HG02840 (cell line): ENCODE measurements around the gene GATD1.
"Not testable (repeated sequence)": the region's sequence is repeated elsewhere in the genome, so short reads cannot be mapped to it uniquely, and the experiment has no call there.

Experiments used
- ATAC-seq: cut with Tn5 transposase; IDR thresholded peaks from one replicate; pipeline ENCODE4 v1.9.1; 2021; ENCODE audit warnings: mild to moderate bottlenecking, moderate library complexity, moderate number of reproducible peaks; ENCODE audit not compliant: unreplicated experiment, low FRiP score

Gene GATD1

DNA sequence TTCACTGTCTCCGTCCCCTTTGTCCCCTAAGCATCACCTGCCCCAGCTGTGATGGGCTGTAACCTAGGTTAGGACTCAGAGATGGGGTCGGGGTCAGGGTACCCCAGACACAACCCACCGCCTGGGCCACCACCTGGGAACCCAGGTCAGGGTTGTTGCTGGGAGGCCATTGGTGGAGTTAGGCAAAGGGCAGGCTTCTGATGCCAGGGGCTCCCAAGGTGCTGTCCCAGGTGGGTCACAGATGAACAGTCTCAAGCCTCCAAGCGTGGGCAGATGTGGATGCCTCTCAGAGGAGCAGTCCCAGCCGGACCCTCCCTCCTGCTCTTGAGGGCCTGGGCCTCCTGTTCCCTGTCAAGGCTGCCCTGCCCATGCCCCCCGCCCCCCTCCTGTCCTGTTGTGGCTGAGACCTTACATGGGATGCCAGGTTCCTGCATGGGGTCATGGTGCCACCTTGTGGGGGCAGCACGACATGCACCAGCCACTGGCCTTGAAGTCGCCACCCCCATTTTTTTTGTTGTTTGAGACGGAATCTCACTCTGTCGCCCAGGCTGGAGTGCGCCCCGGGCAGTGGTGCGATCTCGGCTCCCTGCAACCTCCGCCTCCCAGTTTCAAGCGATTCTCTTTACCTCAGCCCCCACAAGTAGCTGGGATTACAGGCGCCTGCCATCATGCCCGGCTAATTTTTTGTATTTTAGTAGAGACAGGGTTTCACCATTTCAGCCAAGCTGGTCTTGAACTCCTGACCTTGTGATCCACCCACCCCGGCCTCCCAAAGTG is 12.1 kb downstream of the GATD1 start:
- no peak for ATAC-seq

DNA sequence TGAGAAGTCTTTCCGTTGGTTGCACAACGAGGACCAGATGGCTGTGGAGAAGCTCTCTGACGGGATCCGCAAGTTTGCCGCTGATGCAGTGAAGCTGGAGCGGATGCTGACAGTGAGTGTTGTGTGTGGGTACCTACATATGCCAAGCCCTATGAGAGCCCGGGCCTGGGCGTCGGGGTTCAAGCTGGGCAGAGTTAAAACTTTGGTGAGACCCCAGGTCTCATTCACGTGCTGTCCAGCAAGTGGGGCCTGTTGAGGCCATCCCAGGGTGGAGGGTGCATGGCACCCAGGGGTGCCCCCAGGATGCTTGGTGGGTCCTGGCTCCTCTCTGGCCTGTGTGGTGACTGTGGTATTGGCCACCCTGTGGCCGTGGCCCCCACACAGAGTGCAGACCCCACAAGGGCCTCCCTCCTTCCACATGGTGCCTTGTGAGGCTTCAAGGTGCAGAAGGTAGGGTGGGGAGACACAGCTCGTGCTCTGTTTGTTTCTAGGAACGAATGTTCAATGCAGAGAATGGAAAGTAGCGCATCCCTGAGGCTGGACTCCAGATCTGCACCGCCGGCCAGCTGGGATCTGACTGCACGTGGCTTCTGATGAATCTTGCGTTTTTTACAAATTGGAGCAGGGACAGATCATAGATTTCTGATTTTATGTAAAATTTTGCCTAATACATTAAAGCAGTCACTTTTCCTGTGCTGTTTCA is 12.8 kb downstream of the GATD1 start:
- ATAC-seq = no peak

DNA sequence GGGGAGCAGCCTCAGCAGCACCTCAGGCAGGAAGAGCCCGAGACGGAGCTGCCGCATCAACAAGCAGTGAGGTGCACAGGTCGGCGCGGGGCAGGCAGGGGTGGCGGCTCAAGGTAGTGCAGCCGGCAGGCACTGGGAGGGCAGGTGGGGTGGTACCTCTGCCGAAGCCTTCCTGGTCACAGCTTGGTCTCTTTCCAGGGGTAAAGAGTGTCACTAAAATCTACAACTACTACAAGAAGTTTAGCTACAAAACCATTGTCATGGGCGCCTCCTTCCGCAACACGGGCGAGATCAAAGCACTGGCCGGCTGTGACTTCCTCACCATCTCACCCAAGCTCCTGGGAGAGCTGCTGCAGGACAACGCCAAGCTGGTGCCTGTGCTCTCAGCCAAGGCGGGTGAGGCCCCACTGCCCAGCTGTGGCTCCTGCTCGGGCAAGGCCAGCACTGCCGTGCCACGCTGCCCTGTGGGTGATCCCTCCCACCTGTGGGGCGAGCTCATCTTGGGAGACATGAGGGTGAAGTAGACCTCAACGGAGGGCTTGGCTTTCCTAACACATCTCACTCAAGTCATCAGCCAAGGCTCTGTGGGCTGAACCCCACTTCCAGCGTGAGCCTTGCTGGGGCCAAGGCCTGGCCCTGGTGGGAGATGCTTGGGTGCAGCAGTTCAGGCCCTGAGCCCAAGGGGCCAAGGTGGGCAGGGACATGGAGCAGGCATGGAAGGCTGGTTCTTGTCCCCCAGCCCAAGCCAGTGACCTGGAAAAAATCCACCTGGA is 13.6 kb downstream of the GATD1 start:
- ATAC-seq = no peak

DNA sequence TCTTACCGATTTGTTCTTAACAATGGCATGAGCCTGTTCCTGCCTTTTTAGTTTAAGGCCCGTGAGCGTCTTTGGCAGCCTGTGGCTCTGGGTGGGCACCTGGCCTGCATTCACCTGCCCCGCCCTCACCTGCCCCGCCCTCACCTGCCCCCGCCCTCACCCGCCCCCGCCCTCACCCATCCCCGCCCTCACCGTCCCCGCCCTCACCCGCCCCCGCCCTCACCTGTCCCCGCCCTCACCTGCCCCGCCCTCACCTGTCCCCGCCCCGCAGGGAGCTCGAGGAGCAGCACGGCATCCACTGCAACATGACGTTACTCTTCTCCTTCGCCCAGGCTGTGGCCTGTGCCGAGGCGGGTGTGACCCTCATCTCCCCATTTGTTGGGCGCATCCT is 14.2 kb downstream of the GATD1 start:
- ATAC-seq = no peak

DNA sequence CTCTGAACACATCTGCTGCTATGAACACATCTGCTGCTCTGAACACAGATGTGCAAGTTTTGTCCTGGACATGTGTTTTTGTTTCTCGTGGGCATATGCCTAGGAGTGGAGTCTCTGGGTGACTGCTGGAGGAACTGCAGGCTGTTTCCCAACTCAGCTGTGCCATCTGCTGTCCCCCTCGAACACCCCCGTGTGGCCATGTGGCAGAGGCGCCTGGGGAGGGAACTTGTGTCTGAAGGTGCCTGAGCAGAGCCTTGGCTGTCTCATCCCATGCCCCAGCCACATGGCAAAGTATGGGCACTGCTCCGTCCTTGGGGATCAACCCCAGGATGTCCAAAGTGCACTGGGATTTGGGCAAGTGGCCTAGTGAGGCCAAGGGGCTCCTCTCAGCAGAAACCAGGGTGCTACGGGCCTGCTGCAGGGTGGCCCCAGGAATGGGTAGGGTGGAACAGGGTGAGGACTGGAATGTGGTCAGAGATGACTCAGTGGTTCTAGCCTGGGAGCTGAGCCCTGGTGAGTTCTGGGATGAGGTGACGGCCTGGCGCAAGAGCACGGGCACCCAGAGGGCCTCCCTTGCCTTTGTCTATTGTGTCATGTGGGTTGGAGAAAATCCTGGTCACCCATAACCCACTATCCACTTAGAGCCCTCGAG is 14.7 kb downstream of the GATD1 start:
- ATAC-seq = no peak

DNA sequence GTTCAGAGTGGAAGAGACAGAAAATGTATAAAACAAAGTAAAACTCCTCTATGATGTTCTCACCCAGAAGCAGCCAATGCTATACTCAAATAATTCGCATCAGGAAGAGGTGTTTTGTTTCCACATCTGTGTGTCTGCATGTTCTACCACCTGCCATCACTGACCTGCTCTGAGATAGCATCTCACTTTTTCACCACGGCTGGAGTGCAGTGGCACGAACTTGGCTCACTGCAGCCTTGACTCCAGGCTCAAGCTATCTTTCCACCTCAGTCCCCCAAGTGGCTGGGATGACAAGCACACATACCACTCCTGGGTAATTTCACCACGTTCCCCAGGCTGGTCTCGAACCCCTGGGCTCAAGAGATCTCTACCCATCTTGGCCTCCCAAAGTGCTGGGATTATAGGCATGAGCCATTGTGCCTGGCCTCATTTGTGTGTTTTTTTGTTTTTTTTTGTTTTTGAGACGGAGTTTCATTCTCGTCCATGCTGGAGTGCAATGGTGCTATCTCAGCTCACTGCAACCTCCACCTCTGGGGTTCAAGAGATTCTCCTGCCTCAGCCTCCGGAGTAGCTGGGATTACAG is 15.7 kb downstream of the GATD1 start:
- ATAC-seq = no peak

DNA sequence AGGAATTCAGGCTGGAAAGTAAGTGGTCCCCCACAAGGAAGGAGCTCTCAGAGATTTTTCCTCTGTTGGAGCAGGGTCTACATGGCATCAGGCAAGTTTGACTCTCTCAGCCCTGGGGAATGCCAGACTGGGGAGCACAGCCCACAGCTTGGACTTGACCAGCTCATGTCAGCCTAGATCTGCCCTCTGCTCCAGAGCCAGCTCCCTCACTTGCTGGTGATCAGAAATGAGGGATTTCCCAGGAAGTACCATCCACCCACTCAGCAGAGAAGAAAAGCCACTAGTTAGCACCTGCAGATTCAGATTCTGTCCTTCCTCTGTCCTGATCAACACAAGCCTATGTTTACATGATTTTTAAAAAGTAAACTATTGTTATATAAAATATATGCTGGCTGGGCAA is 17.1 kb downstream of the GATD1 start:
- ATAC-seq = no peak

DNA sequence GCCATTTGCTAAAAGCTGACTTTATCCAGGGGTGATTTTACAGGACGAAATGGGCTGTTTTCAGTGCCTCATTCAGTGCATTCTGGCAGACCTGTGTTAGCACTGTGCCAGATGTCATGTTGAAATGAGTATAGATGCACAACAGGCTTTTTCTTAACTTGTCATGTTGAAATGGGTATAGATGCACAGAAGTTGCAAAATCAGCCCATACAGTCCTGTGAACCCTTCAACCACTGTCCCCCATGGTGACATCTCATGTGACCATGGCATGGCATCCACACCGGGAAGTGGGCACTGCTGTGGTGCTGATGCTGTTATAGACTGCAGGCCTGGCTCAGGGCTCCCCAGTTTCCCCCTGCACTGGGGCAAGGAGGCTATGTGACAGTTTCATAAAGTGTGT is 27.6 kb downstream of the GATD1 start:
- no peak for ATAC-seq

DNA sequence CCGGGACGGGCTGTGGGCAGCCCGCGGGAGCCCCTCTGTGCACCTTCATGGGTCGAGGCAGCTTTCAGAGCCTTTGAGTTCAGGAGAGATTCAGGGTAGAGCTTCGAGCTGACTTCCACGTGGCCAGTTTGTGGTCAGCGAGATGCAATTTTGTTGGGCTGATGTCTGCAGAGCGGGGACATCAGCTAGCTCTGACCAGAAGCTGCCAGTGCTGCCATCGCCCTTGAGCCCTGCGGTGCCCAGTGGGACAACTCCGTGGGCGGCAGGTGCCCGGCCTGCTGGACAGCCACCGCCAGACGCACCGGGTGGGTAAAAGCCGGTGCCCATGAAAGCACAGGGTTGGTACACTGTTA is 29.3 kb downstream of the GATD1 start:
- peak; percentile 5 for ATAC-seq

DNA sequence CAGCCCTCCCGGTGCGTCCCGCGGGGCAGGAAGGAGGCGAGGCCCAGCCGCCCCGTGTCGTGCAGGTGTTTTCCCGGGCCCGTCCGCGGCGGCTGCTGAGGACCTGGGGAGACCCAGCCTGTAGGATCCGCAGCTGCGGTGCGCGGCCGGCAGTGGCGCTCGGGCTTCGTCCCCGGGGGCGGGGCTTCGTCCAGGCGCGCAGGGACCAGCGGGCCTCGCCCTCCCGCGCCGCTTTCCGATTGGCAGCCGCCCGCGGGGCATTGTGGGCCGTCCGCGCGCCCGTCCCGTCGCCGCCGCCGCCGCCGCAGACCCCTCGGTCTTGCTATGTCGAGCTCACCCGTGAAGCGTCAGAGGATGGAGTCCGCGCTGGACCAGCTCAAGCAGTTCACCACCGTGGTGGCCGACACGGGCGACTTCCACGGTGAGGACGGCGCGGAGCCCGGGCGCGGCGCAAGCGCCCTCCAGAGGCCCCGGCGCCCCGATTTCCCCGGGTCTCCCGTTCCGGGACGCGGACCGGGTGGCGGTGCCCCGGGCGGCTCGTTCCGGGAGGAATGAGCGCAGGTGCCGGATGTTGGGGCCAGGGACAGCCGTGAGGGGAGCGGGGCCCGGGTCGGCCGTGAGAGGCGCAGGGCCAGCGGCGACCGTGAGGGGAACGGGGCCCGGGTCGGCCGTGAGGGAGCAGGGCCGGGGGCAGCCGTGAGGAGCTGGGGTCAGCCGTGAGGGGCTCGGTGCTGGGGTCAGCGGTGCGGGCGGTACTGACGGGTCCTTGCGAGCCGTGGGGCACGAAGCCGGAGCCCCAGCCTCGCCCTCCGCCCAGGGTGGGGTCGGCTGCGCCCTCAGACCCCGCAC is 29.9 kb downstream of the GATD1 start, which contains the start of gene TALDO1:
Gene TALDO1, plus strand, starts transcription at position 307 of the 849 bp plus-strand sequence. Its CDS starts 18 bp downstream, at position 325.
- ATAC-seq = peak; percentile 83

DNA sequence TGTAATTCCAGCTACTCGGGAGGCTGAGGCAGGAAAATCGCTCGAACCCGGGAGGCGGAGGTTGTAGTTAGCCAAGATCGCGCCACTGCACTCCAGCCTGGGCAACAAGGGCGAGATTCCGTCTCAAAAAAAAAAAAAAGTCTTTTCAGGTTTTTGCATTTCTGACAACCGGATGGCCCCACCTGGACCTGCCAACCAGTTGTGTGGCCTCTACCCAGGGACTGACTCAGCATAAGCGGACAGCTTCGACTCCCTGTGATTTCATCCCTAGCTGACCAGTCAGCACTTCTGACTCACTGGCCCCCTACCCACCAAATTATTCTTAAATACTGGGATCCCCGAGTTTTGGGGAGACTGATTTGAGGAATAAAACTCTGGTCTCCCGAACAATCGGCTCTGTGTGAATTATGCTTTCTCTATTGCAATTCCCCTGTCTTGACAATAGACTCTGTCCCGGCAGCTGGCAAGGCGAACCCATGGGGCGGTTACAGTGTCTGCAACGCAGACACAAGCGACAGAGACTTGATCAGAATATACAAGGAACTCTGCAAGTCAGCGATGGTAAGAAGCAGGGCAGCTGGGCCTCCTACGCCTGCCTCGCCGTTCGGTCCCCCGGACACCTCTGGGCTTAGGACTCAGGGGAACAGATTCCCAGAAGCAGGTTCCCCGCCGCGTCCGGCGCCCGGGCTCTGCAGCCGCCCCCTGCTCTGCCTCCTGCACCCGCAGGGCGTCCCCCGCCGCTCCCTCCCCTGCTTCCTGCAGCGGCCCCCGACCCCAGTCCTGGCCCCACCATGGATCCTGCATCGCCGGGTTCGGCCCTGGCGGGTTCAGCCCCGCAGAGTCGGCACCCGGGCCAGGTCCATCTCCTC is 30.8 kb downstream of the GATD1 start:
- ATAC-seq = peak; percentile 17

DNA sequence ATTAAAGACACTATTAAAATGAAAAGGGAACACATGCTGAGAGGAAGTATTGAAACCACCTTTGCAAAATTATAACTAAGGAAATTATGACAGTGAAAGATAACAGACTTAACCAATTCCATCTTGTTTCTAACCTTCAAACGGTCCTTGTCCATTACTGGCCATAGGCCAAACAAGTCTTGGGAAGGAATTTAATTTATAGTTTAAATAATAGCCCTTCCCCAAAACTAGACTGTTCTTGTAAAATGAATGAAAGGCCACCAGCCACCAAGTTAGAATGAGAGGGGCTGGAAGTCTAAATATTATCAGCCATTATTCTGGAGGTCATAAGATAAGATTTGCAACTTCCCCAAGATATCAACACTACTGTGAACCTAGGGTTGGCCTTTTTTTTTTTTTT is 31.9 kb downstream of the GATD1 start:
- no peak for ATAC-seq

DNA sequence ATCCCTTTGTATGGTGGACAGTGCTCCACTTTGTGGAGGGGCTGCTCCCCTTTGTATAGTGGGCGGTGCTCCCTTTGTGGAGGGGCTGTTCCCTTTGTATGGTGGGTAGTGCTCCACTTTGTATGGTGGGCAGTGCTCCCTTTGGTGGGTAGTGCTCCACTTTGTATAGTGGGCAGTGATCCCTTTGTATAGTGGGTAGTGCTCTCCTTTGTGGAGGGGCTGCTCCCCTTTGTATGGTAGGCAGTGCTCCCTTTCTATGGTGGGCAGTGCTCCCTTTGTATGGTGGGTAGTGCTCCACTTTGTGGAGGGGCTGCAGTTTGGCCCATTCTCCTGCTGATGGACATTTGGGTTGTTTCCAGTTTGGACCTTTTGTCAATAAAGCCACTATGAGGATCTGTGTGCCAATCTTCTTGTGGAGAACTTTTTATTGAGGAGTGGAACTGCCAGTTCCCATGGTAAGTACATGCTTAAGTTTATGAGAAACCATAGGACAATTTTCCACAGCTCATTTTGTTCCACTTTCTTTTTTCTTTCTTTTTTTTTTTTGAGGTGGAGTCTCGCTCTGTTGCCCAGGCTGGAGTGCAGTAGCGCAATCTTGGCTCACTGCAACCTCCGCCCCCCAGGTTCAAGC is 34.6 kb downstream of the GATD1 start:
- ATAC-seq = no peak

DNA sequence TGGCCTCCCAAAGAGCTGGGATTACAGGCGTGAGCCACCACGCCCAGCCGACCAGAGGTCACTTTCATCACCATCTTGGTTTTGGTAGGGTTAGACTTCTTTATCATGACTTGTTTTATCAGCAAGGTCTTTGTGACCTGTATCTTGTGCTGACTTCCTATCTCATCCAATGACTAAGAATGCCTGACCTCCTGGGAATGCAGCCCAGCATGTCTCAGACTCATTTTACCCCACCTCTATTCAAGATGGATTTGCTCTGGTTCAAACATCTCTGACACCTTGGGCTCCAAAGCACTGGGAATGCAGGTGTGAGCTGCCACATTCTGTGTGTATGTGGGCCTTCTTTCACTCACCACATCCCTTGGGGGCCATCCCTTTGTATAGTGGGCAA is 35.1 kb downstream of the GATD1 start:
- no peak for ATAC-seq

DNA sequence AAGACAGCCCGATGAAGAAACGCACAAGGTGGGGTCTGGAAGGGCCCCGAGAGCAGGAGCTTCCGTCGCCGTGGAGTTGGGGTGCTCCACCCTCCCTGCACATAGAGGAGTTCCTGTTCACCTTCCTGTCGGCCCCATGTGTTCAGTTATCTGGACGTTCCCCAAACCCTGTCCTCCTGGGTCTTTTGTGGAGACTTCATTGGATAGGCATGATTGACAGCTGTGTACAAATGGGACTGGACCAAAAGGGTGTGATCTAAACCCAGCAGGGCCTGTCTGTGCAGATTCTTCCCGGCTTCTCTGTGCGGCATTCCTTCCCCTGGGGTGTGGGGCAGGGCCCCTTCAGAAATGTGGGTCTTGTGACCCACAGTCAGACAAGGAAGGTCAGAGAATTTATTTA is 39.4 kb downstream of the GATD1 start:
- not testable (repeated sequence) for ATAC-seq

DNA sequence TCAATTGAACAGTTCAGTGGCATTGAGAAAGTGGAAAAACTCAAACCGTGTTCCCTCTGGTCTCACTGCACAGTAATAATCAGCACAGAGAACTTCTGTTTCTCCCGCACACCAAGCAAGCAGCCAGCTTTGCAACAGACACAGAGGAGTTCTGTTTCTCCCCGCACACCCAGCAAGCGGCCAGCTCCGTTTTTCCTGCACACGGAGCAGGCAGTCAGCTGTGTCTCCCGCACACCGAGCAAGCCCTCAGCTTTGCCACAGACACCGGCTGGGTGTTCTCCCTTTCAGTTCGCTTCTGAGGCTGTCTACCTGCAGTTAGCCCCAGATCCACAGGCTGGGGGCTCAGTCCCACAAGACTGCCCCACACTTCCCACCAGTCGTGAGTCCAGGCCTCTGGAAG is 39.9 kb downstream of the GATD1 start:
- no peak for ATAC-seq

DNA sequence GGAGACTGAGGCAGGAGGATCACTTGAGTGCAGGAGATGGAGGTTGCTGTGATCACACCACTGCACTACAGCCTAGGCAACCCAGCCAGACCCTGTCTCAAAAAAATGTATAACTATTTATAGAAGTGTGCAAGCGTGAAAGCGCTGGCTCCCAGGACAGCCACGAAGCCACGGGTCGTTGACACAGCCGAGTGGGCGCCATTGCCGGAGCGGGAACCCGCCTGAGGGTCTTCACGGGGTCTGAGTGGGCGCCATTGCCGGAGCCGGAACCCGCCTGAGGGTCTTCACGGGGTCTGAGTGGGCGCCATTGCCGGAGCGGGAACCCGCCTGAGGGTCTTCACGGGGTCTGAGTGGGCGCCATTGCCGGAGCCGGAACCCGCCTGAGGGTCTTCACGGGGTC is 42.7 kb downstream of the GATD1 start:
- not testable (repeated sequence) for ATAC-seq

DNA sequence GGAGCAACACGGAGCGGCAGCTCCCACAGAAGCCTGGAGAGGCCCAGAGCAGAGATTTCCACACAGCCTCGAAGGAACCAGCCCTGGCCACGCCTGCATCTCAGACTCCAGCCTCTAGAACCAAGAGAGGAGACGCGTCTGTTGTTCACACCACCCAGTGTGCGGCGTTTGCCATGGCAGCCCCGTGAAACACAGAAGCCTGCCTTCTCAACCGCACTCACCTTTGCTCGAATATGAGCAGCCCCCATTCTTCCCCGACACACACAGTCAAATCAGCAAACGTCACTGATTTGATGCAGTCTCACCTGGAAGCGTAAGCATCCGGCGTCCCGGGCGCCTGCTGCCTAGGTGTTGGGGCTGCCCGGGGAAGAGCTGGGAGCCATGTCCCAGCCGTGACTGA is 44.2 kb downstream of the GATD1 start:
- ATAC-seq = no peak
